Esophagus muscularis mucosa (tissue), 4 donors: ENCODE measurements around the gene RNF220. TPM values are rescaled to one million over a fixed set of nuclear protein-coding genes. Genes with fewer than 3 reads are reported as not detected.

Experiments used
- DNase-seq: peaks from one replicate; pipeline ENCODE4 v3.0.0-alpha.2; 2017; ENCODE audit errors: extremely low spot score
- H3K27ac ChIP-seq, 4 donors: fragments of 200-600 bp; sonication (generic); replicated peaks in 1 of 4; 1 replicate in 3 of 4; 2 replicates in 1 of 4; pipeline ENCODE4 v1.5.1; 2016 to 2019; ENCODE audit warnings: mild to moderate bottlenecking in 1 of 4
- H3K27me3 ChIP-seq, 4 donors: fragments of 200-600 bp; sonication (generic); one replicate each; pipeline versions ENCODE4 v1.5.1 to v1.6.0; 2016 to 2019
- H3K36me3 ChIP-seq, 4 donors: fragments of 200-600 bp; sonication (generic); one replicate each; pipeline ENCODE4 v1.5.1; 2016 to 2019
- H3K4me1 ChIP-seq, 4 donors: fragments of 200-600 bp; sonication (generic); one replicate each; pipeline ENCODE4 v1.5.1; 2016 to 2019
- H3K4me3 ChIP-seq, 4 donors: fragments of 200-600 bp; sonication (generic); 1 replicate in 2 of 4; 2 replicates in 2 of 4; pipeline ENCODE4 v1.5.1; 2016 to 2019; ENCODE audit warnings: mild to moderate bottlenecking in 4 of 4, moderate library complexity in 1 of 4
- H3K9me3 ChIP-seq, 4 donors: fragments of 200-600 bp; sonication (generic); 1 replicate in 3 of 4; 2 replicates in 1 of 4; pipeline ENCODE4 v1.5.1; 2016 to 2019
- EP300 ChIP-seq: sonication (generic); formaldehyde crosslinking; IDR thresholded peaks from one replicate; pipeline ENCODE4 v1.6.1; 2017; ENCODE audit warnings: antibody characterized with exemption
- POLR2A ChIP-seq: fragments of 450-650 bp; IDR thresholded peaks from one replicate; pipeline ENCODE4 v1.6.1; 2017; ENCODE audit warnings: antibody characterized with exemption, moderate library complexity, mild to moderate bottlenecking, low read depth
- POLR2AphosphoS5 ChIP-seq, 2 donors: sonication (generic); formaldehyde crosslinking; IDR thresholded peaks; one replicate each; pipeline ENCODE4 v1.6.1; 2017; ENCODE audit warnings: antibody characterized with exemption in 2 of 2
- WGBS: methylation state at CpG from one replicate; pipeline ENCODE4 v1.1.5; 2018; 5-methylcytosine and 5-hydroxymethylcytosine counted together
- intact Hi-C: fragments of 100-400 bp; cut with DNase I; formaldehyde crosslinking; loops from one replicate; pipeline ENCODE4 v1.15.1; 2023
- total RNA-seq, 4 donors: library from RNA; depleted of rRNA; stranded (reverse); fragments of >200 nt; gene quantifications; one replicate each; pipeline versions ENCODE4 v1.1.0 to v1.2.1, GENCODE V29; 2016
- TF ChIP-seq, protein P1 (sequence below), 3 experiments: fragments of 200-600 bp in 2 of 3; fragments of 450-650 bp in 1 of 3; sonication (generic) in 2 of 3; IDR thresholded peaks; one replicate each; pipeline ENCODE4 v1.5.1; 2017 to 2019; ENCODE audit warnings: antibody characterized with exemption in 3 of 3, mild to moderate bottlenecking in 2 of 3, moderate library complexity in 1 of 3

RNF220 gene
- total RNA-seq, 4 donors from 2014 or later, result 112 to 157 (median 126) TPM

DNA sequence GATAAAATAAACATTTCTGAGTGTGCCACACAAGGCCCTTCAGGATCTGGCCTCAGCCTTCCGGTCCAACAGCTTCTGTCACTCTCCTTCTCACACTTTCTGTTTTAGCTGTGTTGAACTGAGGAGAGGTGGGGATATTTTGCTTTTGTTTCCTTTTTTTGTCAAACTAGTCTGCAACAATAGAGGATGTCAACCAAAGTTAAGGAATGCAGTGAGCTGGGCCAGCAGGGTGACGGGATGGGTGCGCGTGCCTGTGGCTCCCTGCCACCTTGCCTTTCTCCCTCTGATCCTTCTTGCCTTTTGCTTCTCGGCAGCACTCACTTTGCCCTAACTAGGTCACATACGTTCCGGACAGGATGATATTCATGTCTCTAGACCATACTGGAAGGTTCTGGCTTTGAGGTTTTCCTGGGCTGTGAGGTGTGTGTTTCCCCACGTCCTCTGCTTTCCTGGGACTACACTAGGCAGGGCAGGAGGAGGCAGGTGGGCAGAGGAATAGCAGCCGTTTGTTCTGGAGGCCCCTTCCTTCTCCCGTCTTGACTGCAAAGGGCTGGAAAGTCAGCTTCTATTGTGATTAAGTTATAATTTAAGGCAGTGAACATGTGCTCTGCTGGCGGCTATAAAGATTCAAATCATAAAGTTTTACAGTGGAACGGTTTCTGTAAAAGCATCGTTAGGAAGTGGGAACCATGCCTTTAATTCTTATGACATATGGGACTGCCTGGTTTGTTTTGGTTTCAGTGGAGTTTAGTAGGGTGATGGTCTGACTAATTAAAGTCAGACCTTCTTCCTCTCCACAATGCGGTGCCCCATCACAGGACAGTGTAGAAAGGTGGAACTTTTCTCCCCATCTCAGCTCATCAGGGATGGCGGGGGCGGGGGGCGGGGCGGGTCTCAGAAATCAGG lies 67.8 kb downstream of the RNF220 start:
- WGBS, result 42% methylated on average over 18 of the region's 18 CpGs
- no peak for DNase-seq
- Histone ChIP-seq H3K36me3 (no peaks in the 10 kb centered on the region), H3K4me3 (peak overlapping the region; percentile 13 to 30 (median 20)), H3K27me3 (no peaks in the 10 kb centered on the region), H3K9me3 (no peaks in the 10 kb centered on the region), H3K4me1 (peaks cover 0 to 14% (median 12%) of the 10 kb centered on the region in 4 donors), H3K27ac (peak overlapping the region in 3 of 4 donors; percentile 30 to 55 (median 35))
- TF ChIP-seq POLR2AphosphoS5 (IDR thresholded peaks at IDR 0.05) (peak in 1 of 2 donors; percentile 54), EP300 (no peak)
- intact Hi-C loops, result no loop called here

DNA sequence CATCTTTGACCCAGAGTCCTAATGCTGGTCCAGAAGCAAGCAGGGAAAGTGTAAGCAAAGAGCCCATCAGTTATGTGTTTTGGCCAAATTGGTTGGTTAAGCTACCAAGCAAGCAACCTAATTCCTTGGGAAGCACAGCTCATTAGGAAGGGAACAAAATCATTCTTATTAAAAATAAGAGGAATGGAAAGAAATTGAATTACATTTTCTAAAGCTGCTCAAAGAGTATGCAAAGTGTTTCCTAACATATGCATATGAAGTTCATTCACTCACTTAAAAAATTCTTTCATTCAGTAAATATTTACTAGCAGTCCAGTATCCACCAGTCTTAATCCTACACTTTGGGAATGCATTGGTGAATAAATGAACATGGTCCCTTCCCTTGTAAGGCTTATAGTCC lies 71.8 kb downstream of the RNF220 start:
- H3K4me3 ChIP-seq, result no peak overlapping the region
- H3K4me1 ChIP-seq, result peaks cover 0 to 14% (median 12%) of the 10 kb centered on the region in 4 donors
- H3K36me3 ChIP-seq, result no peaks in the 10 kb centered on the region
- no peaks in the 10 kb centered on the region for H3K9me3 ChIP-seq
- no peak overlapping the region for H3K27ac ChIP-seq
- H3K27me3 ChIP-seq, result peaks cover 0 to 6% (median 0%) of the 10 kb centered on the region in 4 donors
- intact Hi-C loops, result no loop called here
- TF ChIP-seq POLR2A, result no peak
- no peak for TF ChIP-seq EP300
- TF ChIP-seq POLR2AphosphoS5 (IDR thresholded peaks at IDR 0.05), result no peak
- TF ChIP-seq, protein P1, sequence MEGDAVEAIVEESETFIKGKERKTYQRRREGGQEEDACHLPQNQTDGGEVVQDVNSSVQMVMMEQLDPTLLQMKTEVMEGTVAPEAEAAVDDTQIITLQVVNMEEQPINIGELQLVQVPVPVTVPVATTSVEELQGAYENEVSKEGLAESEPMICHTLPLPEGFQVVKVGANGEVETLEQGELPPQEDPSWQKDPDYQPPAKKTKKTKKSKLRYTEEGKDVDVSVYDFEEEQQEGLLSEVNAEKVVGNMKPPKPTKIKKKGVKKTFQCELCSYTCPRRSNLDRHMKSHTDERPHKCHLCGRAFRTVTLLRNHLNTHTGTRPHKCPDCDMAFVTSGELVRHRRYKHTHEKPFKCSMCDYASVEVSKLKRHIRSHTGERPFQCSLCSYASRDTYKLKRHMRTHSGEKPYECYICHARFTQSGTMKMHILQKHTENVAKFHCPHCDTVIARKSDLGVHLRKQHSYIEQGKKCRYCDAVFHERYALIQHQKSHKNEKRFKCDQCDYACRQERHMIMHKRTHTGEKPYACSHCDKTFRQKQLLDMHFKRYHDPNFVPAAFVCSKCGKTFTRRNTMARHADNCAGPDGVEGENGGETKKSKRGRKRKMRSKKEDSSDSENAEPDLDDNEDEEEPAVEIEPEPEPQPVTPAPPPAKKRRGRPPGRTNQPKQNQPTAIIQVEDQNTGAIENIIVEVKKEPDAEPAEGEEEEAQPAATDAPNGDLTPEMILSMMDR (IDR thresholded peaks at IDR 0.05), result no peak
- no peak for DNase-seq

DNA sequence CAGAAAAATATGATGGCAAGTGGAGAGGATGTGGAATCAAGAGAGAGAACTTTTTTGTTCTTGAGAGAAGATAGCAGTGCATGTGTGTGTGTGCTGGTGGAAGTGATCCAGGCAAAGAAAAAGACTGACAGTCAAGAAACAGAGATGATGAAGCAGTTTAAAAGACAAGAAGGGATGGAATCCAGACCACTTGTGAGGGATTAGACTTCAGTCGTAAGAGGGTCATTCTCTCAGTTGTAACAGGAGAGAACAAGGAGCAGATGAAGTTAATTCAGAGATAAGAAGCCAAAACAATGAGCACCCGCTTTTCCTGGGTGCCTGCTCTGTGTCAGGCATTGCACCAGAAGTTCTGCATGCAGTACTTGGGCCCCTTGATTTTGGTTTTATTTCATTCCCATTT lies 76.6 kb downstream of the RNF220 start:
- TF ChIP-seq EP300 (no peak), POLR2A (no peak), POLR2AphosphoS5 (IDR thresholded peaks at IDR 0.05) (no peak)
- TF ChIP-seq, protein P1 (IDR thresholded peaks at IDR 0.05), result no peak
- no peak overlapping the region for H3K4me3 ChIP-seq
- no peaks in the 10 kb centered on the region for H3K36me3 ChIP-seq
- 55% methylated on average over 2 of the region's 2 CpGs for WGBS
- no peak for DNase-seq
- intact Hi-C loops, result no loop called here
- peaks cover 0 to 25% (median 15%) of the 10 kb centered on the region in 4 donors for H3K4me1 ChIP-seq
- no peaks in the 10 kb centered on the region for H3K9me3 ChIP-seq
- H3K27ac ChIP-seq, result no peak overlapping the region
- peaks cover 0 to 6% (median 0%) of the 10 kb centered on the region in 4 donors for H3K27me3 ChIP-seq

DNA sequence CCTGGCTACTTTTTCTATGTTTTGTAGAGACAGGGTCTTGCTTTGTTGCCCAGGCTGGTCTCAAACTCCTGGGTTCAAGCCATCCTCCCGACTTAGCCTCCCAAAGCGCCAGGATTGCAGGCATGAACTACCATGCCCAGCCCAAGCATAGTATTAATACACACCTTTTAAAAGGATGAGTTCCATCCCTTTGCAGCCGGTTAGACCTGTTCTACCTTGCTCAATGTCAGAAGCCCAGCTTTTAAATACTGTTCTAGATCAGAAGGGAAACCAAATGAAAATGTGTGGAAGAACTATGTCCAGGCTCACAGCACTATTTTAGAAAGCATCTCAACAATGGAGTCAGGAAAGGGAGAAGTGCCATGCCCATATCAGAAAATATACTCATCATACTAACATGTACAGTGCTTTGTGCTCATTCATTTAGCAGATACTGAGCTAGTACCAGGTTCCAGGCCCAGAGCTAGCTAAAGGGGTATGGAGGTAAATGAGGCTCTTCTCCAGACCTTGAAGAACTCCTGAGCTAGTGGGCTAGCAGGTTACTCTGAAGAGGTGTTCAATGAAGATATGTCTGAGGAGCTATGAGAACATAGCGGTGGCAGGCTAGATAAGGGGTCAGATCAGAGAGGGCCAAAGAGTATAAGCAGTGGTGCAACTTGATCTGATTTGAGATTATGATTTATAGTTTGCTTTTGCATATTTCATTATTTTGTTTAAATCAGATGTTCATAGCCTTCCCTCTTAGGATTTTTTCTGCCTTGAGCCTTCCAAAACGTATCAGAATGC lies 78.2 kb downstream of the RNF220 start:
- intact Hi-C loops, result no loop called here
- TF ChIP-seq, protein P1 (IDR thresholded peaks at IDR 0.05), result no peak
- no peak for TF ChIP-seq POLR2AphosphoS5 (IDR thresholded peaks at IDR 0.05)
- TF ChIP-seq POLR2A, result no peak
- TF ChIP-seq EP300, result no peak
- peaks cover 0 to 25% (median 15%) of the 10 kb centered on the region in 4 donors for H3K4me1 ChIP-seq
- H3K27me3 ChIP-seq, result peaks cover 0 to 6% (median 0%) of the 10 kb centered on the region in 4 donors
- WGBS, result 94% methylated on average over 5 of the region's 5 CpGs
- no peak overlapping the region for H3K27ac ChIP-seq
- H3K9me3 ChIP-seq, result no peaks in the 10 kb centered on the region
- H3K36me3 ChIP-seq, result no peaks in the 10 kb centered on the region
- no peak for DNase-seq
- H3K4me3 ChIP-seq, result no peak overlapping the region

DNA sequence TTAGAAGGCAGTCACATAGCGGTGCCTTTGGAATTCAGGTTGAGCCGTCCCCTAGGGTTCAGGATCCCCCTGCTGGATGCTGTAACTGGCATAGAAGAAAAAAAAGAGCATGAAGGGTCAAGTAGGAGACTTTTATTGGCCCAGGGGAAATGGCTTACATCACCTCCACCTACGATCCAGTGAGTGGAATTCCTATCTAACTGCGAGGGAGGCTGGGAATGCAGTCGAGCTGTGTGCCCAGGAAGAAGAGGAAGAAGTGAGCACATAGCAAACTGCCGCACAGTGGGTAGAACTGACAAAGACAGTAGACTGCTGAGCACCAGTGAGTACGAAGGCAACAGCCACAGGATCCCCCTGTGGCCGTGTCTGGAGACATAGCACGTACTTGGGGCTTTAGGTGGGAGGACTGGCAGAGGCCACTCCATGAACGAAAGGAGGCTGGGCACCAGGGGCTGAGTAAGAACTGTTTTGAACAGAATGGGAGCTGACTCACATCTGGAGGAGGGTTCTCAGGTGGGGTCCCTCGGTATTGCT lies 79.2 kb downstream of the RNF220 start:
- Histone ChIP-seq H3K27ac (no peak overlapping the region), H3K9me3 (no peaks in the 10 kb centered on the region), H3K27me3 (peaks cover 0 to 9% (median 0%) of the 10 kb centered on the region in 4 donors), H3K36me3 (no peaks in the 10 kb centered on the region), H3K4me3 (no peak overlapping the region), H3K4me1 (peaks cover 0 to 25% (median 15%) of the 10 kb centered on the region in 4 donors)
- 74% methylated on average over 11 of the region's 11 CpGs for WGBS
- intact Hi-C loops, result no loop called here
- no peak for DNase-seq
- no peak for TF ChIP-seq EP300
- no peak for TF ChIP-seq POLR2A
- TF ChIP-seq, protein P1 (IDR thresholded peaks at IDR 0.05), result no peak
- TF ChIP-seq POLR2AphosphoS5 (IDR thresholded peaks at IDR 0.05), result no peak
